A549 (cell line): ENCODE data around the gene ZNF543. TPM values are rescaled to one million over a fixed set of nuclear protein-coding genes. Genes with fewer than 3 reads are reported as not detected.

ENCODE experiments used
- CEBPB ChIP-seq, 2 experiments: fragments of >200 bp in 1 of 2; sonication (Bioruptor Twin) in 1 of 2; formaldehyde crosslinking in 1 of 2; IDR thresholded peaks; 2 replicates each; pipeline ENCODE4 v1.6.1; 2012 to 2016
- EHF ChIP-seq: fragments of 250-450 bp; sonication (Bioruptor Pico); IDR thresholded peaks from 2 replicates; pipeline ENCODE4 v1.5.0; 2020; ENCODE audit warnings: mild to moderate bottlenecking
- FOSL2 ChIP-seq, 2 experiments: fragments of 450-650 bp in 1 of 2; fragments of >200 bp in 1 of 2; sonication (Bioruptor Twin) in 1 of 2; formaldehyde crosslinking; IDR thresholded peaks; 2 replicates each; pipeline versions ENCODE4 v1.5.0 to v1.6.1; 2016 to 2020; ENCODE audit warnings: mild to moderate bottlenecking in 1 of 2, moderate library complexity in 1 of 2
- HMGXB4 ChIP-seq: fragments of 250-450 bp; sonication (Bioruptor Pico); IDR thresholded peaks from 2 replicates; pipeline ENCODE4 v1.5.0; 2021; ENCODE audit warnings: mild to moderate bottlenecking, moderate library complexity, borderline replicate concordance
- HOXB13 ChIP-seq: fragments of 250-450 bp; sonication (Bioruptor Pico); IDR thresholded peaks from 2 replicates; pipeline ENCODE4 v1.5.0; 2020; ENCODE audit warnings: low read depth, mild to moderate bottlenecking, moderate library complexity
- JUNB ChIP-seq: fragments of >200 bp; sonication (Bioruptor Twin); formaldehyde crosslinking; IDR thresholded peaks from 2 replicates; pipeline ENCODE4 v1.6.1; 2016
- MYC ChIP-seq: IDR thresholded peaks from 2 replicates; pipeline ENCODE4 v1.6.1; 2012; ENCODE audit warnings: mild to moderate bottlenecking, inconsistent platforms, low read length, improper control_type of control experiment, borderline replicate concordance
- NPAS2 ChIP-seq: fragments of 250-450 bp; sonication (Bioruptor Pico); IDR thresholded peaks from 2 replicates; pipeline ENCODE4 v1.8.0; 2022; ENCODE audit warnings: mild to moderate bottlenecking, moderate library complexity, borderline replicate concordance
- POLR2A ChIP-seq: IDR thresholded peaks from 2 replicates; pipeline ENCODE4 v1.6.1; 2012; ENCODE audit warnings: mild to moderate bottlenecking, low read length
- RAD21 ChIP-seq, 2 experiments: fragments of >200 bp in 1 of 2; sonication (Bioruptor Twin) in 1 of 2; formaldehyde crosslinking in 1 of 2; IDR thresholded peaks in 1 of 2; conservative IDR thresholded peaks in 1 of 2; 2 replicates in 1 of 2; 3 replicates in 1 of 2; pipeline ENCODE4 v1.6.1; 2012 to 2018; ENCODE audit warnings: inconsistent platforms in 1 of 2
- RCOR1 ChIP-seq: fragments of 150-350 bp; IDR thresholded peaks from 2 replicates; pipeline ENCODE4 v1.6.1; 2014; ENCODE audit warnings: antibody characterized with exemption, low read length, low read depth
- REST ChIP-seq: fragments of 200-600 bp; sonication (generic); IDR thresholded peaks from 2 replicates; pipeline ENCODE4 v1.6.1; 2016; ENCODE audit warnings: antibody characterized with exemption, mild to moderate bottlenecking, moderate library complexity
- RFX5 ChIP-seq: fragments of 450-650 bp; IDR thresholded peaks from 2 replicates; pipeline ENCODE4 v1.7.1; 2014; ENCODE audit warnings: antibody characterized with exemption, mild to moderate bottlenecking, moderate library complexity
- ZNF302 ChIP-seq: fragments of 250-450 bp; sonication (Bioruptor Pico); IDR thresholded peaks from 2 replicates; pipeline ENCODE4 v1.9.0; 2021; ENCODE audit warnings: inconsistent platforms, mild to moderate bottlenecking, moderate library complexity
- polyA plus RNA-seq, 4 experiments: library from polyadenylated mRNA; depleted of rRNA in 3 of 4; stranded (reverse); fragments of >200 nt; fragmentation: RNase III in 1 of 4; extraction: RNeasy Plus Mini Kit Qiagen cat#74134 plus additional on column Dnase treatment in 1 of 4; gene quantifications; 2 replicates in 3 of 4; 3 replicates in 1 of 4; pipeline ENCODE4 v1.2.3, GENCODE V29; 2011 to 2017
- TF ChIP-seq, protein P1 (sequence below): fragments of 250-450 bp; sonication (Bioruptor Pico); IDR thresholded peaks from 2 replicates; pipeline ENCODE4 v1.5.0; 2020; ENCODE audit warnings: low read depth, mild to moderate bottlenecking, moderate library complexity
- TF ChIP-seq, protein P2 (sequence below): fragments of >200 bp; sonication (Bioruptor Twin); formaldehyde crosslinking; IDR thresholded peaks from 3 replicates; pipeline ENCODE4 v1.5.1; 2016

ZNF543 gene
- polyA plus RNA-seq, 2 of the 4 experiments (the other 2 are of a cell fraction) = 1.5 to 3.9 TPM

- no peak for TF ChIP-seq NPAS2 (CRISPR knock-in tag)
- TF ChIP-seq RFX5 = no peak
- TF ChIP-seq REST = no peak; the same call in 1 of the 2 replicates
- no peak for TF ChIP-seq ZNF302 (CRISPR knock-in tag)
- no peak for TF ChIP-seq JUNB
- TF ChIP-seq, protein P1, sequence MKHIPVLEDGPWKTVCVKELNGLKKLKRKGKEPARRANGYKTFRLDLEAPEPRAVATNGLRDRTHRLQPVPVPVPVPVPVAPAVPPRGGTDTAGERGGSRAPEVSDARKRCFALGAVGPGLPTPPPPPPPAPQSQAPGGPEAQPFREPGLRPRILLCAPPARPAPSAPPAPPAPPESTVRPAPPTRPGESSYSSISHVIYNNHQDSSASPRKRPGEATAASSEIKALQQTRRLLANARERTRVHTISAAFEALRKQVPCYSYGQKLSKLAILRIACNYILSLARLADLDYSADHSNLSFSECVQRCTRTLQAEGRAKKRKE (CRISPR knock-in tag) = peak; percentile 67
- TF ChIP-seq, protein P2, sequence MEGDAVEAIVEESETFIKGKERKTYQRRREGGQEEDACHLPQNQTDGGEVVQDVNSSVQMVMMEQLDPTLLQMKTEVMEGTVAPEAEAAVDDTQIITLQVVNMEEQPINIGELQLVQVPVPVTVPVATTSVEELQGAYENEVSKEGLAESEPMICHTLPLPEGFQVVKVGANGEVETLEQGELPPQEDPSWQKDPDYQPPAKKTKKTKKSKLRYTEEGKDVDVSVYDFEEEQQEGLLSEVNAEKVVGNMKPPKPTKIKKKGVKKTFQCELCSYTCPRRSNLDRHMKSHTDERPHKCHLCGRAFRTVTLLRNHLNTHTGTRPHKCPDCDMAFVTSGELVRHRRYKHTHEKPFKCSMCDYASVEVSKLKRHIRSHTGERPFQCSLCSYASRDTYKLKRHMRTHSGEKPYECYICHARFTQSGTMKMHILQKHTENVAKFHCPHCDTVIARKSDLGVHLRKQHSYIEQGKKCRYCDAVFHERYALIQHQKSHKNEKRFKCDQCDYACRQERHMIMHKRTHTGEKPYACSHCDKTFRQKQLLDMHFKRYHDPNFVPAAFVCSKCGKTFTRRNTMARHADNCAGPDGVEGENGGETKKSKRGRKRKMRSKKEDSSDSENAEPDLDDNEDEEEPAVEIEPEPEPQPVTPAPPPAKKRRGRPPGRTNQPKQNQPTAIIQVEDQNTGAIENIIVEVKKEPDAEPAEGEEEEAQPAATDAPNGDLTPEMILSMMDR = peak; percentile 41; the same call in 2 of the 3 replicates
- peak; percentile 67; the same call in 1 of the 2 replicates for TF ChIP-seq HMGXB4
- peak; percentile 92; the same call in 1 of the 2 replicates for TF ChIP-seq EHF (CRISPR knock-in tag)
- no peak for TF ChIP-seq FOSL2 (IDR thresholded peaks at IDR 0.05)
- peak; percentile 46 for TF ChIP-seq FOSL2 (CRISPR knock-in tag; IDR thresholded peaks at IDR 0.05)
- TF ChIP-seq HOXB13 (CRISPR knock-in tag) = no peak
- peak; percentile 32 to 88; a peak in 3 of 4 replicates for TF ChIP-seq CEBPB (IDR thresholded peaks at IDR 0.05)
- peak; percentile 90 for TF ChIP-seq MYC
- no peak for TF ChIP-seq RCOR1
- TF ChIP-seq POLR2A = peak; percentile 46; the same call in 1 of the 2 replicates
- peak; percentile 36 to 44; a peak in 4 of 5 replicates for TF ChIP-seq RAD21 (conservative IDR thresholded peaks at IDR 0.05 in 1 of 2, IDR thresholded peaks at IDR 0.05 in 1 of 2)
Measured at GRCh38 chr19:57279418-57280164, 40.7 kb upstream of the ZNF543 start (continued).
